H1 (cell line): ENCODE data around the gene RNF168. TPM values are rescaled to one million over a fixed set of nuclear protein-coding genes. Genes with fewer than 3 reads are reported as not detected.

Source experiments
- ATF2 ChIP-seq: IDR thresholded peaks from 2 replicates; pipeline ENCODE4 v1.6.1; 2012; ENCODE audit warnings: low read length, inconsistent platforms
- BCL11A ChIP-seq, 2 experiments: IDR thresholded peaks; one replicate each; pipeline ENCODE4 v1.6.1; 2011; ENCODE audit warnings: low read depth in 2 of 2, low read length in 2 of 2, mild to moderate bottlenecking in 2 of 2
- CHD2 ChIP-seq: IDR thresholded peaks from 2 replicates; pipeline ENCODE4 v1.6.1; 2012; ENCODE audit warnings: low read length, improper control_type of control experiment
- CTCF ChIP-seq, 3 experiments: IDR thresholded peaks; 1 replicate in 2 of 3; 2 replicates in 1 of 3; pipeline versions ENCODE4 v1.5.1 to v1.6.1; 2011; ENCODE audit warnings: low read length in 3 of 3, mild to moderate bottlenecking in 3 of 3, inconsistent platforms in 2 of 3, low read depth in 1 of 3, moderate library complexity in 1 of 3; ENCODE audit not compliant: insufficient read depth in 1 of 3; ENCODE audit errors: control extremely low read depth in 1 of 3
- FOSL1 ChIP-seq: IDR thresholded peaks from 2 replicates; pipeline ENCODE4 v1.6.1; 2011; ENCODE audit warnings: mild to moderate bottlenecking, low read depth, low read length, moderate library complexity; ENCODE audit not compliant: insufficient read depth
- GTF2F1 ChIP-seq: IDR thresholded peaks from 2 replicates; pipeline ENCODE4 v1.6.1; 2012; ENCODE audit warnings: low read depth, low read length, improper control_type of control experiment, borderline replicate concordance
- MAX ChIP-seq: IDR thresholded peaks from 2 replicates; pipeline ENCODE4 v1.6.1; 2012; ENCODE audit warnings: inconsistent platforms
- PHF8 ChIP-seq: fragments of 200-600 bp; sonication (generic); conservative IDR thresholded peaks from 2 replicates; pipeline ENCODE4 v1.7.1; 2012; ENCODE audit warnings: low read depth, mild to moderate bottlenecking, inconsistent platforms, low read length, moderate library complexity
- POLR2A ChIP-seq, 2 experiments: IDR thresholded peaks; 1 replicate in 1 of 2; 2 replicates in 1 of 2; pipeline ENCODE4 v1.6.1; 2011; ENCODE audit warnings: low read depth in 2 of 2, low read length in 2 of 2, mild to moderate bottlenecking in 2 of 2; ENCODE audit errors: control extremely low read depth in 1 of 2
- POU5F1 ChIP-seq: IDR thresholded peaks from 2 replicates; pipeline ENCODE4 v1.6.1; 2011; ENCODE audit warnings: low read depth, mild to moderate bottlenecking, low read length, moderate library complexity
- SP4 ChIP-seq: IDR thresholded peaks from 2 replicates; pipeline ENCODE4 v1.6.1; 2012; ENCODE audit warnings: low read length, inconsistent platforms
- SRF ChIP-seq: IDR thresholded peaks from 2 replicates; pipeline ENCODE4 v1.6.1; 2011; ENCODE audit warnings: mild to moderate bottlenecking, low read depth, low read length, moderate library complexity
- TBP ChIP-seq: IDR thresholded peaks from 2 replicates; pipeline ENCODE4 v1.6.1; 2011; ENCODE audit warnings: low read depth, low read length, improper control_type of control experiment
- TCF12 ChIP-seq: IDR thresholded peaks from 2 replicates; pipeline ENCODE4 v1.6.1; 2011; ENCODE audit warnings: low read depth, mild to moderate bottlenecking, low read length
- ZNF274 ChIP-seq: IDR thresholded peaks from 2 replicates; pipeline ENCODE4 v1.7.0; 2012; ENCODE audit warnings: low read length, borderline replicate concordance; ENCODE audit errors: extremely low read depth
- polyA plus RNA-seq, 7 experiments: library from polyadenylated mRNA; depleted of rRNA in 3 of 7; stranded (reverse) in 5 of 7; unstranded in 2 of 7; fragments of >200 nt in 5 of 7; fragments of 200-250 nt in 2 of 7; gene quantifications; 1 replicate in 5 of 7; 2 replicates in 1 of 7; 4 replicates in 1 of 7; pipeline versions ENCODE4 v1.2.1 to v1.2.3, GENCODE V29; 2011 to 2013; ENCODE audit warnings: missing spikeins in 2 of 7, mixed read lengths in 2 of 7
- total RNA-seq: library from RNA; stranded (reverse); fragmentation: NEBNext Ultra II Directional; extraction: Animal tissue kit (Norgen Biotek cat#: 25700); gene quantifications from 2 replicates; pipeline ENCODE4 v1.2.1, GENCODE V29; 2021

Gene RNF168
- total and polyA plus RNA-seq, 2 of the 8 experiments (the other 6 are each of a cell fraction or from before 2014, with no cell fraction given): 6.3 to 63.5 TPM

- TF ChIP-seq ATF2 (peak; percentile 74; the same call in 1 of the 2 replicates), SP4 (no peak), POLR2A (IDR thresholded peaks at IDR 0.05; ENCODE audit: control extremely low read depth in 1 of 2, low read depth in 2 of 2, low read length in 2 of 2) (no peak), BCL11A (IDR thresholded peaks at IDR 0.05; ENCODE audit: low read depth in 2 of 2, low read length in 2 of 2) (peak in 1 of 2 experiments; percentile 48), POU5F1 (peak; percentile 85; the same call in 1 of the 2 replicates), MAX (peak; percentile 24; the same call in 1 of the 2 replicates), ZNF274 (no peak), SRF (no peak), CHD2 (no peak; the same call in 1 of the 2 replicates), GTF2F1 (no peak), TCF12 (peak; percentile 61; the same call in 1 of the 2 replicates), PHF8 (no peak), FOSL1 (no peak), CTCF (IDR thresholded peaks at IDR 0.05; ENCODE audit: control extremely low read depth in 1 of 3, insufficient read depth in 1 of 3, low read depth in 1 of 3, low read length in 3 of 3) (no peak), TBP (no peak)
These were observed 29.7 kb upstream of the RNF168 start (continued) for GRCh38 chr3:196533260-196533681.
